Forelimb muscle (tissue), 1 donor: ENCODE data around the gene AVP. TPM values are rescaled to one million over a fixed set of nuclear protein-coding genes. Genes with fewer than 3 reads are reported as not detected.
A peak's percentile ranks its signal among the peaks of the same experiment; 100 is the strongest.

Experiments
- DNase-seq: peaks from one replicate; pipeline ENCODE4 v3.0.0-alpha.2; 2013; ENCODE audit warnings: low read depth
- polyA plus RNA-seq: library from polyadenylated mRNA; unstranded; fragments of 120-200 nt; gene quantifications from one replicate; pipeline ENCODE4 v1.2.1, GENCODE V29; 2013; ENCODE audit not compliant: insufficient read length

Gene AVP
- polyA plus RNA-seq, 1 donor, result not detected

- no peak for DNase-seq
These were observed 36.8 kb downstream of the AVP start for GRCh38 chr20:3047486-3048419.

GRCh38 chr20:3046677-3047462 is 37.7 kb downstream of the AVP start:
- no peak for DNase-seq

- DNase-seq, result peak; percentile 63
These were observed 38.5 kb downstream of the AVP start, which contains the start of gene MRPS26 for GRCh38 chr20:3045816-3046676. Gene MRPS26 (plus strand): TSS chr20:3046052. CDS start chr20:3046069, 17 bp downstream.

GRCh38 chr20:3045042-3045815 is 39.3 kb downstream of the AVP start:
- DNase-seq, result no peak

- DNase-seq, result no peak
These were observed 40.1 kb downstream of the AVP start for GRCh38 chr20:3044336-3044965.

GRCh38 chr20:3043322-3043721 is 41.2 kb downstream of the AVP start, which contains the start of gene GNRH2:
Gene GNRH2 (plus strand): TSS chr20:3043622. CDS start chr20:3044415, 793 bp downstream.
- no peak for DNase-seq

- peak; percentile 45 for DNase-seq
These were observed 41.9 kb downstream of the AVP start for GRCh38 chr20:3042625-3043024.

- DNase-seq, result peak; percentile 38
These were observed 42.6 kb downstream of the AVP start for GRCh38 chr20:3041854-3042409.

- DNase-seq, result no peak
These were observed 44.4 kb downstream of the AVP start for GRCh38 chr20:3040086-3040485.

- no peak for DNase-seq
These were observed 45.1 kb downstream of the AVP start for GRCh38 chr20:3039426-3039825.

- DNase-seq, result no peak
These were observed 46.1 kb downstream of the AVP start for GRCh38 chr20:3038454-3038853.

- DNase-seq, result no peak
These were observed 46.9 kb downstream of the AVP start for GRCh38 chr20:3037654-3038053.

GRCh38 chr20:3032624-3033023 is 51.9 kb downstream of the AVP start:
- DNase-seq, result no peak

Other genes with a start within 250 kb of the AVP start
- 26.2 TPM for gene PCED1A, start 244.1 kb downstream of the AVP start, polyA plus RNA-seq
- 20.0 TPM for gene VPS16, start 244.0 kb downstream of the AVP start, polyA plus RNA-seq
- gene PTPRA, start 211.2 kb downstream of the AVP start, polyA plus RNA-seq, result 38.4 TPM
- gene GNRH2, start 41.1 kb downstream of the AVP start, polyA plus RNA-seq, result 0.19 TPM
- gene MRPS26, start 38.7 kb downstream of the AVP start, polyA plus RNA-seq, result 35.0 TPM
- gene OXT, start 13.1 kb downstream of the AVP start, polyA plus RNA-seq, result 0.47 TPM
- 10.2 TPM for gene FASTKD5, start 75.1 kb upstream of the AVP start, polyA plus RNA-seq
- 5.0 TPM for gene UBOX5, start 75.1 kb upstream of the AVP start, polyA plus RNA-seq
- gene LZTS3, start 88.8 kb upstream of the AVP start, polyA plus RNA-seq, result 3.5 TPM
- 30.3 TPM for gene DDRGK1, start 120.0 kb upstream of the AVP start, polyA plus RNA-seq
- 45.6 TPM for gene ITPA, start 124.8 kb upstream of the AVP start, polyA plus RNA-seq
- gene SLC4A11, start 154.5 kb upstream of the AVP start, polyA plus RNA-seq, result 1.1 TPM